ENCODE results near the gene MYH2.

- no peak for TF ChIP-seq RFX5 (IDR thresholded peaks at IDR 0.05; ENCODE audit: low read length)
- no peak for TF ChIP-seq YY1 (IDR thresholded peaks at IDR 0.05; ENCODE audit: low read depth)
- no peak for TF ChIP-seq CTCF (IDR thresholded peaks at IDR 0.05)
- no peak for TF ChIP-seq POLR2AphosphoS5 (IDR thresholded peaks at IDR 0.05; ENCODE audit: low read depth, low read length)
- no peak for TF ChIP-seq CHD2 (IDR thresholded peaks at IDR 0.05; ENCODE audit: low read length, partially characterized antibody)
- TF ChIP-seq EP300 (IDR thresholded peaks at IDR 0.05; ENCODE audit: borderline replicate concordance in 1 of 2, low read depth in 1 of 2, low read length in 1 of 2) = no peak
- TF ChIP-seq RAD21 (IDR thresholded peaks at IDR 0.05; ENCODE audit: low read length) = no peak
- no peak for TF ChIP-seq TAF1 (IDR thresholded peaks at IDR 0.05; ENCODE audit: borderline replicate concordance, low read depth, low read length)
- TF ChIP-seq EZH2phosphoT487 (IDR thresholded peaks at IDR 0.05; ENCODE audit: borderline replicate concordance, low read depth) = no peak
- TF ChIP-seq SIN3A (IDR thresholded peaks at IDR 0.05; ENCODE audit: borderline replicate concordance, low read depth, low read length) = no peak
- no peak for TF ChIP-seq MEF2A (IDR thresholded peaks at IDR 0.05; ENCODE audit: borderline replicate concordance, low read depth)
- no peak for TF ChIP-seq TEAD4 (IDR thresholded peaks at IDR 0.05; ENCODE audit: borderline replicate concordance, insufficient read depth)
- no peak for TF ChIP-seq MAX (IDR thresholded peaks at IDR 0.05; ENCODE audit: low read depth)
These were observed 17.4 kb downstream of the MYH2 start for GRCh38 chr17:10532026-10532425.
